Posterior cingulate gyrus (tissue), 11 donors: ENCODE measurements around the gene GDPD4.
"Not testable (repeated sequence)": the region's sequence is repeated elsewhere in the genome, so short reads cannot be mapped to it uniquely, and the experiment has no call there.

Experiments used
- DNase-seq, 10 donors: peaks; one replicate each; pipeline versions ENCODE4 v3.0.0 to v3.0.0-alpha.2; 2020 to 2021; ENCODE audit warnings: mixed read lengths in 3 of 10
- intact Hi-C: fragments of 100-400 bp; cut with DNase I; formaldehyde crosslinking; loops from one replicate; pipeline ENCODE4 v1.15.1; 2023

GDPD4 gene

DNA sequence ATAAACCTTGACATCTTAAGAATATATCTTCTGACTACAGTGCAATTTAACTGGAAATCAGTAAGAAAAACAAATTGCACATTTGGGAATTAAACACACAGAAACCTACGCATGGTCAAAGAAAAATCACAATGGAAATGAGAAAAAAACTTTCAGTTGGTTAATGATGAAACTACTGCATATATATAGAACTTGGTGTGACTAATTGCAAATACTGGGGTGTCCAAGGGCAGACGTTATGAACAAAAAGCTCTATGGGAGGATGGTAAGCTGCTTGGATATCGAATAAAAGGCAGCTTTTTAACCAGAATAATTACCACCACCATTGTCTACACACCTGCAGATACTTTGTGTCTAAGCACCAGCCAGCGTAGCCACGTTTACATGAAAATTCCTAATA is 791 bp downstream of the GDPD4 start:
- no peak for DNase-seq
- intact Hi-C loops, result no loop called here

DNA sequence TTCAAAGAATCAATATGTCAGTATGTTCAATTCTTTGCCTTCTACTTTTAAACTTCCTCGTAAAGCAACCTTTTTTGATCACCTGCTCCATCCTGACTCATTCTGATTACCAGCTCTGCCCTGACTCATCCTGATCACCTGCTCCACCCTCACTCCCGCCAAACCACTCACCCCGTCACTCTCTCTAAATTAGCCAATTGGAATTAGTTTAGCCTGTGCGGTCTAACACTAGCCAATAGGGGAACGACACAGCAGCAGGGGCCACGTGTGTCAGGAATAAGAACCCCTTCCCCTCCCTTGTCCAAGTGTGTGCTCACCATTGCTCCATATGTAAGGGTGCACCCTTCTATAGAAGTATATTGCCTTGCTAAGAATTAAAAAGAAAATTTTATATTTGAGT is 1.5 kb downstream of the GDPD4 start:
- DNase-seq, intact Hi-C loops: not testable (repeated sequence)

DNA sequence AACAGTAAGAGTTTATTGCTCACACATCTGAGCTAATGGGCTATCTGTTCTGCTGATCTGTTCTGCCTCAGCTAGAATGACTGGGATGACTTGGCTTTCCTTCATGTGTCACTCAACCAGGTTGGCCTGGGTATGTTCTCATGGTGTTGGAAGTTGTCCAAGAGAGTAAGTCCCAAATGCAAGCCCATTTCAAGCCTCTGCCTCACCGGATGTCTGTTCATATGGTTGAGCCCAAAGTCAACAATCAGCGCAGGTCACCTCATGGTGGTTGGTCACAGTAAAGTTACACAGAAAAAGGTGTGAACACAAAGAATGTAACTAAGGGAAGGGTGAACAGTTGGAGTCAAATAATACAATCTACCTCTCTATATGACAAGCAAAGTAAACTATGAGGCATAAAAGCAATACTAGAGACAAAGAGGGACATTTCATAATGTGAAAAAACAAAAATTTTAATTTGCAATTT is 1.9 kb downstream of the GDPD4 start:
- DNase-seq, result no peak
- intact Hi-C loops, result no loop called here

DNA sequence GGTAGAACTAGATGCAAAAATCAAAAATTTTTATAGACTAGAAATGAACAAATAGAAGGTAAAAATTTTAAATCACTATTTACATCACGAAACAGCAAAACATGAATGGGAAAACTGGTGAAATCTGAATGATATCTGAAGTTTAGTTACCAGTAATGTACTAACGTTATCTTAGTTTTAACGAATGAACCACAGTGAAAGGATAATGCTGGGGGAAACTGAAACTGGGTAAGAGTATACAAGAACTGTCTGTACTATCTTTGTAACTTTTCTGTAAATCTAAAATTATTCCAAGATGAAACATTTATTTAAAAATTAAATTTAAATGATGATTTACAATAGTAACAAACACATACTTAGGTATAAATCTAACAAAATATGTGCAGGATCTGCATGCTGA is 7.4 kb downstream of the GDPD4 start:
- intact Hi-C loops, result no loop called here
- no peak for DNase-seq

DNA sequence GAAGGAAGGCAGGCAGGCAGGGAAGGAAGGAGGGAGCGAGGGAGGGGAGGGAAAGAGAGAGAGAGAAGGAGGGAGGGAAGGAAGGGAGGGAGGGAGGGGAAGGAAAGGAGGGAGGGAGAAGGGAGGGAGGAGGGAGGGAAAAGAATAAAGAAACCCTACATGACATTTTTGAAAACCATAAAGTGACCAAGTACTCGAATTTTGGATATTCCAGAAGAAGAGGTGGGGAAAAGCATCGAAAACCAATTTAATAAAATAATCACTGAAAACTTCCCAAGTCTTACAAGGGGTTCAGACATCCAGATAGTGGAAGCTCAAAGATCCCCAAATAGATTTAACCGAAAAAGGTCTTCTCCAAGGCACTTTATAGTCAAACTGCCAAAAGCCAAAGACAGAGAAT is 11.7 kb downstream of the GDPD4 start:
- intact Hi-C loops, result no loop called here
- no peak for DNase-seq

DNA sequence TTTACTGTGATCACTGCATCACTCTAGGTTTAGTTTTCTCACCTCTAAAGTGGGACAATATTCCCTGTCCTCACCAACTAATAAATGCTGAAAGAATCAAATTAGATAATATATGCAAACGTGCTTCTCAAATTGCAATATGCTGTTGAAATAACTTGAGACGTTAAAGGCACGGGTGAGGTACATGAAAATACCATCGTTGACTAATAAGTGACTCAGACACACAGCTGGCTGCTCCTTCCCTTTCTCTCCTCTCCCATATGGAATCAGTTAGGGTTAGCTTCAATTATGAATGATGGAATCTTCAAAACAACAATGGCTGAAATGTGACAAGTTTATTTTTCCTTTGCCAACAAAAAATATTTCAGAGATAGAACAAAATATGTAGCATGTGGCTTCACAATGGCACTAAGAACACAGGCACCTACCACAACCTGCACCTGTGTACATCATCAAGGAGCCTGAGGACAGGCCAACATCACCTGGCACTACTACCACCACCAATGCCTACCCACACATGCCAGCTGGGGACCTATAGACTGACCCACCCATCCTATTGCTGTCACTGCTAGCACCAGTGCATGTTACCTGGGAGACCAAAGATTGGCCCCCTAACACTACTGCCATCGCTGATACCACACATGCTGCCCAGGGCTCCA is 13.7 kb downstream of the GDPD4 start:
- intact Hi-C loops, result no loop called here
- no peak for DNase-seq

DNA sequence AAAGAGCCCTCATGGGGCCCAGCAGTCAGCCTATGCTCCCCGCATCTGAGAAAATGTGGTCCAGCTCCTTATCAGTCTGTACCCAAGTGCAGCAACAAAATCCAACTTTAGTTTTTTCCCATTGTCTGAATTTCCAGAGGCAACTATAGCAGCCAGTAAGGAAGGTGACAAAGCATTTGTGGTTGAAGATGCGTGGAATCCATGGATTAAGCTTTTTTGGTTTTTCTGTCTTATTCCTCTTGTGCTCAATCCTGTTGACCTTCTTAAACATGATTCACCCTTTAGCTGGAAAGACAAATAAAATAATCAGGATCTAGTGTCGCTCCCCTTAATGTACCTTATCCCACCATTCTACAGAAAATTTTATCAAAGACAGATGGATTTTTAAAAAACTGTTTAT is 14.3 kb downstream of the GDPD4 start:
- intact Hi-C loops, result no loop called here
- DNase-seq, result no peak

DNA sequence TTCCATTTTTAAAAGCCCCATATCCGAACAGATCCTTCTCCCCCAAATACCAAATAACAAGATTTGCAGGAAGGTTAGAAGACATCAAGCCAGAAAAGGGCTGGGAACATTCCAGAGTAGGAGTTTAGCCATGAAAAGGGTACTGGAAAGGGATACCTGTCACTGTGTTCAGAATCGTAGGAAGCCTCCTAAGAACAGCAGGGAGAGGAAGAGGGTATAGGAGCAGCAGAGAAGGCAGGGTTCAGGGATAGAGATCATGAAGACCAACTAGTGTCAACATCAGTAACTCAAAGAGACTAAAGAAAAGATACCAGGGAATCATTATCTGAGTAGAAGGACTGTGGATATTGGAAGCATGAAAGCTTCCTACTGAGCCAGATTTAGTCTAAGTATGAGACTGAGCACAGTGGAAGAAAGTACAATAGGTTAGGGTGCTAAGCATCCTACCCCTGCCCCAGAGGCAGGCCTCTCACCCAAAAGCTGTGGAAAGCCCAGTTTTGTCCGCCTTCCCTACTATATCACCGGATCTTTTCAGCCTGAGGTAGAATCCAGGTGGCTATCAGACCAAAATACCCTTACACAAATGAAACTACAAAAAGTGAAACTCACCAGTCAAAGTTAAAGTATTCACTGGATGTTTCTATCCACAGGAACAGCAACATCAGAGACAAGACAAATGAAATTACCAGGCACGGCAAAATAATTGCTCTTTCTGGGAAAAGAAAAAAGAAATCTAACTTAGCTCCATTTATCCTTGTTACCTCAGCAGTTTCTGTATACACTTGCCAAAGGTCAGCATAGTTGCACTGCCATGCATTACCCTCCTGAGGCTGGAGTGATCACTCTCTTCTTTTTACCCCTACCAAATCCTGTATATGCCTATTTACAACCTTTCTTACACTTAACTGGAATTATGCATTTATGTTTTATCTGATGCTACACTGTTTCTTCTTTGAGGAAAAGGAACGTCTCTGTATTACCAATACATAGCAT is 16.7 kb downstream of the GDPD4 start:
- no peak for DNase-seq

DNA sequence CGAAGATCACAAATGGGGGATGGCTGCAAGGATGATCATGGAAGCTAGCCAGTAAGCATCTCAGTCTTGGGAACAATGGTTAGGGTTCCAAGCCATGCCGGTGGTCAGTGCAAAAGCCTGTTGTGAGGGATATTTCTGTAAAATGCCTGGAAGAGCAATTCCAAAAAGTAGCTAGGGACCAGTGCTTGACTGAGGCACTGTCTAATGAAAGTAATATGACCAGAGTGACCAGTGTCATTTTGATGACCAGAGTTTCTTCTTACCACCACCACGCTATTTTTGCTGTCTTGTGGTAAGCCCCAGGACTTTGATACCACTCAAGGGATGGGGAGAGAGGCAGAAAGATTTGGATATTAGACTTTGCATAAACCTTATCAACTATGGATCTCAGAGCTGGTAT is 18.4 kb downstream of the GDPD4 start:
- intact Hi-C loops, result no loop called here
- DNase-seq, result no peak

More for the DNA sequence above, 16.7 kb downstream of the GDPD4 start:
- intact Hi-C loops, result no loop called here

DNA sequence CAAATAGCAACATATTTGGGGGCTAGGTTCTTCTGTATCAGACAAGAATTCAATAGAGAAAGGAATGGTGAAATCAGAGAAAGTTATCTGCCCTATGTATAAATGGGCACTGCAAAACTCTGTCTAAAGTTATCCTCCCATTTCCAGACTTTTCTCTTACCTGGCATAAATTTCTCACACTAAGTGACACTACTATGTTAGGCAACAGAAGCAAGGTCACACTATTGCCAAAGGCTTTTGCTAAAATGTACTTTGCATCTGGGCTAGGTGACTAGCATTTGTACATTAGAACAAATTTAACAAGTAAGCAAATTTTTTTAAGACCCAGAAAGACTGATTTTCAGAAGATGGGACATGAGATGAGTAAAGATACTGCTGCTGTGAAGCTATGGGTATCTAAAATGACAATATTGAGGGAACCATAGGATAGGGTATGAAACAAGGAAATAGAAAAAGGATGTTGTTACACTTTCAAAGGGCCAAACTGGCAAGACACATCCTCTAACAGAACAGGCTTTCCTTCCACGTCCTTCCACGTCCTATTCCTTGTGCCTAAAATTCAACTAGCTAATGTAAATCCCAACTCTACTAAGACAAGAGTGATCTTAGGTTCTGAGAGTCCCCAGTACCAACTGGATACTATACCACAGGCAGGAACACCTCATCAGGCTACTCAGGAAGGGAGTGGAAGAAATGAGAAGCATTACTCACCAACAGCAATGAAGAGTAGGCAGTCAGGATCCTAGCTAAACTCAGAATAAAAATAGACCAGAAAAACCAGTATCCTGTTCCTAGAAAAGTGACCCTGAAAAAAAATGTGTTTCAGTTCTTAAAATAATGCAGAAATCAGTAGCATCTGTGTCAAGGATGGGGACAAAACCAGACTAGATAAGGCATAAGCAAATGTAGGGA is 22.6 kb downstream of the GDPD4 start:
- no peak for DNase-seq

DNA sequence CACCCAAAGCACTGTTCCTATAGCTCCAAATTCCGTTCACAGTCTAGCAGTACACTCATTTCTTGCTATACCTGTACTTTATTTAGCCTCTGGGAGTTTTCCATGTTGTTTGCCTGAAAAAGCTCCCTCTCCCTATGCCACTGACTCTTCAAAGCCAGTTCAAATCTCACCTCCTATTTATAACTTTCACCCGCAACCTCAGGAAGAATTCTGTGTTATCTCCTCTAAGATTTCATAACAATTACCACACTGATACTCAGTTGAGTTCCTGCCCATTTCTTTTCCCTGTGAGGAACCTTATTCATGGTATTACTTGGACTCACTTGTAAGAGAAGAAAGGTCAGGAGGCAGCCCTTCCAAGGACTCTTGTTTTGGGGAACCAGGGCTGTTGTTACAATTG is 25.2 kb downstream of the GDPD4 start:
- DNase-seq, result no peak
- intact Hi-C loops, result no loop called here

More for the DNA sequence above, 22.6 kb downstream of the GDPD4 start:
- intact Hi-C loops, result no loop called here

DNA sequence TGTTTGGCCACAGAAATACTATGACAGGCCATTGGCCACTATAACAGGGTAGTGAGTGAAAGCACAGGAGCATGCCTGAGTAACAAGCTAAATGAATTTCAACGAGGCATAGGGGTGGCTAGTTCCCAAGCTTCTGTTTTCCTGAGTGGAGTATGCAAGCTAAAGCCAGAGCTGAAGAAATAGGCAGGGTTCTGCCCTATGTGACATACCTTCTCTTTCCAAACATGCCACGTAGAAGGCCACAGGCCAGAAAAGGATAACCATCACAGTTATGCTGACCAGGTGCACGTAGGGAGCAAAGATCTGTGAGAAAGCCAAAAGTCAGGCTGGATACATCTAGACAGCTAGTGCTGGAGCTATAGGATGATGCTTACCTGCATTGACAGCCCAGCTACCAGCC is 30.6 kb downstream of the GDPD4 start:
- intact Hi-C loops, result no loop called here
- DNase-seq, result no peak

DNA sequence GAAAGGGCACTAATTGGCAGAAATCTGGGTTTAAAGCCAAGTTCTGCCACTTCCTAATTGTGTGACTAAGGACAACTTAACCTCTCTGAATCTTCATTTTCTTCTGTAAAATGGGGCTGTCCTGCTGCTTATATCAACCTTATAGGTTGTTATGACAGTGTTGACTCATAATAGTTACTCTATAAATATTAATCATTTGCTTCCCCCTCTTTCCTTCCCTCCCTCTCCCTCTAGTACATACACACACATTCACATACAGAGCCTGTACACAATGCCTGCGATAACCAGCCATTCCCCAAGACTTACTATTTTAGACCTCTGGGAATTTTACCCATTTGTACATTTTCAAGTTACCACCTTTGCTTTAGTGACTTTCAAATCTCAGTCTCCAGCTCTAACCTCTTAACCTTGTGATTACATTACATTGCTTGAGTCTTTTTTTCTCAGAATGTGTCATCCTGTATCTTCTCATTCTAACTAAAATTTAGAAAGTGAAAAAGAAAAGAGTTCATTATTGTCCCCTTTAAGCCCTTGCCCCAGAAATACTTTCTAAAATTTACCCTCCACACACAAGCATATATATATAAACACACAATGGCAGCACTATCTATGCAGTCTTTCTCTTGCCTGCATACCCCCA is 31.9 kb downstream of the GDPD4 start:
- DNase-seq, result no peak
- intact Hi-C loops, result no loop called here

DNA sequence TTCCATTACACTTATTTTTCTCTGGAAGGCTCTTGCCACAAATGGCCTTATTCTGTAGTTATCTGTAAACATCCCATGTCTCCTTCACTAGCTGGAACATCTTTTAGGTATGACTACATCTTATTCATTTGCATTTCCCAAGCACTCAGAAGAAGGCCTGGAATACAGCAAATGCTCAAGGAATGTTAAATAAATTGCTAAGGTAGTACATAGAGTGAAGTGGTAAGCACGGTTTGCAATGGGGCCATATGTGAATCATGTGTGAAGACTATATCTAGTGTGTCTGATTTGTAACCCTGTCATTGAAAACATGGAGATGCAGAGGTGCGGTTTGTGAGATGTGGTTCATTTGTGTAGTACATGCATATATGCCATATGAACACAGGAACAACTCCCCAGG is 33.5 kb downstream of the GDPD4 start:
- DNase-seq, result no peak
- intact Hi-C loops, result no loop called here

DNA sequence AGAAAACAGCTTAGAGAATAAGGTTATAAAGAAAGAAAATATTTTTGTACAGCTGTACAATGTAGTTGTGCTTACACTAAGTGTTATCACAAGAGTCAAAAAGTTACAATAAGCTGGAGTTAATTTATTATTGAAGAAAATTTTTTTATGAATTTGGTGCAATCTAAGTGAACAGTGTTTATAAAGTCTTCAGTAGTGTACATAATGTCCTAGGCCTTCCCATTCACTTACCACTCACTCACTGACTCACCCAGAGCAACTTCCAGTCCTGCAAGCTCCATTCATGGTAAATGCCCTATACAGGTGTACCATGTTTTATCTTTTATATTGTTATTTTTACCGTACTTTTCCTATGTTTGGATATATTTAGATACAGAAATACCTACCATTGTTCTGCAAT is 34.7 kb downstream of the GDPD4 start:
- intact Hi-C loops, result no loop called here
- no peak for DNase-seq

DNA sequence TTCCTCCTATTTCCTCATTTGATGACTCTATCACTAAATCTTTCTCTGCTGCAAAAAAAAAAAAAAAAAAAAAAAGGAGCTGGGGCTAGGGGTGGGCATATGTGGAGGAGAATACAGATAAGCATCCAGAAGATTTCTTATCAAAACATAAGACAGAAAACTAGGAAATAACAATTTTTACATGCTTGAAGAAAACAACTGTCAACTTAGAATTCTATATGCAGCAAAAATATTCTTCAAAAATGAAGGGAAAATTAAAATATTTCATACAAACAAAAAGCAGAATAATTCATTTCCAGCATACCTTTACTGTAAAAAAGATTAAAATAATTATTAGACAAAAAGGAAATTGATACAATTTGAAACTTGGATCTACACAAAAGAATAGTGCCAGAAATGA is 38.7 kb downstream of the GDPD4 start:
- DNase-seq, result no peak
- intact Hi-C loops, result no loop called here

DNA sequence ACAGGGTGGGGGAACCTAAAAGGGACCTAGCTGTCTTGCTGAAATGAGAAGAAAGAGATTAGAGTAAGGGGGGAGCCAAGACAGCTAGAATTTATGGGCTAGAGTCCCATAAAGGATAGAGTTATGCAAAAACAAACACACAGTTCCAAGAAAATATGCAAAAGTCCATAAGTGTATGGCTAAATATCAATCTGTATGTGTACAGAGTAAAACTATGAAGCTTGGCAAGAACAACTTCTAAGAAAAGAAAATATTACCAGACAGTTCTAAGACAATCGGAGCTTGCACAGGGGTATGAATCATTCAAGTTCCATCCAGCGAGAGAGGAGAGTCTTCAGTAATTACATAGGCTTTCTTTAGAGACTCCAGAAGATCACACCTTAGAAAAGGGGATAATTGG is 41.8 kb downstream of the GDPD4 start:
- intact Hi-C loops, result no loop called here
- no peak for DNase-seq

DNA sequence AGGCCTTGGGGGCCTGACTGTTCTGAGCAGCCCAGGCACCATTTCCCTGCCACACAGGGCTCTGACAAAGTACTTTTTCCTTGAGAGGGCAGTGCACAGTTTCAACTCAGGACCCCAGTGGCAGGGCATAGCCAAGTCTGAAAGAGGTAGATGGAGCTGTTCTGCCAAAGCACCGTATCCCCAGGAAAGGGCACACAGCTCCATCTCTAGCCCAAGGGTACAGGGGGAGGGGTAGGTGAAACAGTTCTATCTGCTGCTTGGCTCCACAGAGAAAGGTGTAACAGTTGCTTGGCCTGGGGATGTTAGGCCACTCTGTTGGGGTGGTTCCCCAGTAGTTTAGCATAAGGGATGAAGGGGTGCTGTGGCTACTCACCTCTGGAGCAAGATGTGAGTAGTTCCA is 47.8 kb downstream of the GDPD4 start:
- intact Hi-C loops, result no loop called here

DNA sequence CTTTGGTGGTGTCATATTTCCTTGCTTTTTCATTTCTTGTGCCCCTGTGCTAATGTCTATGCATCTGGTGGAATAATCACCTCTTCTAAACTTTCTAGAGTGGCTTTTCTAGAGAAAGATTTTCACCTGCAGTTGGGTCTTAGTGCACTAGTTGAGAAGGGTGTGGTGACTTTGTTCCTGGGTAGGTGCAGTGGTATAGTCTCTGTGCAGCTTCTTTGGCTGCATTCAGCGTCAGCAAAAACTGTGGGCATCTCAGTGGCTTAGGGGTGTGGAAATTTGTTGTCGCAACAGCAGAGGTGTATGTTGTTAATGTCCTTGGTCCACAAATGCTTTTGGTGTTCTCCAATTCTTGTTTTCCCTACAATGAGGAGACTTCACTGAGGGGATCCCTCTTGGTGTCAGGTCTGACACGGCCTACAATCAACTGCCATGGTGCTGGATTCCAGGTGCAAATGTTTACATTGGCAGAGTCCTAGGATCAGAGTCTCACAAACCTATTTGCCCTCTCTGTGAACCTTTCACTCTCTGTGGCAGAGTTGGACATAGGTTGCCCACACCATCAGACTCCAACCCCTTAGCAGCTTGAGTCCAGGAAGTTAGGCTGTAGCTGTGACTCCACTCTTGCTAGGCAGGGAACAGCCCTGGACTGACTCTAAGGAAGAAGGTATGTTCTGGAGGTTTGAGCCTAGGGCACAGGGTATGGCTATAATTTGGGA is 48.8 kb downstream of the GDPD4 start:
- no peak for DNase-seq
- intact Hi-C loops, result no loop called here

More for the DNA sequence above, 47.8 kb downstream of the GDPD4 start:
- no peak for DNase-seq
